ENCODE measurements around the gene RSBN1.

- TF ChIP-seq ZNF19 (tag by site-specific recombination; IDR thresholded peaks at IDR 0.05; ENCODE audit: low read depth): no peak
- TF ChIP-seq REST (tag by site-specific recombination; IDR thresholded peaks at IDR 0.05): 0 out of 2 replicates have a peak, but pooled peaks have one; percentile 51
- TF ChIP-seq ZNF133 (tag by site-specific recombination; IDR thresholded peaks at IDR 0.05): no peak
- TF ChIP-seq GLI2 (tag by site-specific recombination; IDR thresholded peaks at IDR 0.05; ENCODE audit: borderline replicate concordance, low read depth): no peak
- no peak; the same call in none of the 2 replicates for TF ChIP-seq ZNF501 (tag by site-specific recombination; IDR thresholded peaks at IDR 0.05)
- TF ChIP-seq CTCF (tag by site-specific recombination; IDR thresholded peaks at IDR 0.05): peak; percentile 57
- TF ChIP-seq ZNF449 (tag by site-specific recombination; IDR thresholded peaks at IDR 0.05): no peak; the same call in 1 of the 2 replicates
- TF ChIP-seq ZNF596 (tag by site-specific recombination; IDR thresholded peaks at IDR 0.05): no peak
- no peak for TF ChIP-seq ZNF274 (IDR thresholded peaks at IDR 0.05; ENCODE audit: low read length)
- TF ChIP-seq ZNF274 (tag by site-specific recombination; IDR thresholded peaks at IDR 0.05; ENCODE audit: borderline replicate concordance): no peak
- no peak for TF ChIP-seq ZBTB49 (tag by site-specific recombination; IDR thresholded peaks at IDR 0.05; ENCODE audit: low read depth)
- peak; percentile 98 for TF ChIP-seq PATZ1 (tag by site-specific recombination; IDR thresholded peaks at IDR 0.05)
- TF ChIP-seq KLF10 (tag by site-specific recombination; IDR thresholded peaks at IDR 0.05): peak; percentile 98
- TF ChIP-seq ZNF76 (tag by site-specific recombination; IDR thresholded peaks at IDR 0.05; ENCODE audit: borderline replicate concordance, low read depth): peak; percentile 96
- no peak for TF ChIP-seq HOXA7 (CRISPR knock-in tag; IDR thresholded peaks at IDR 0.05; ENCODE audit: borderline replicate concordance)
These were observed at the start of gene RSBN1 for GRCh38 chr1:113811888-113812660.

All from HEK293 (cell line).